GM12891 (cell line): ENCODE results near the gene EMILIN2.

Source experiments
- PAX5 ChIP-seq: IDR thresholded peaks from 2 replicates; pipeline ENCODE4 v1.6.1; 2011; ENCODE audit warnings: low read length, moderate library complexity, mild to moderate bottlenecking; ENCODE audit not compliant: insufficient read depth, severe bottlenecking
- POLR2A ChIP-seq: IDR thresholded peaks from 2 replicates; pipeline ENCODE4 v1.6.1; 2011; ENCODE audit warnings: low read depth, low read length, control low read depth
- POLR2AphosphoS5 ChIP-seq: IDR thresholded peaks from 2 replicates; pipeline ENCODE4 v1.6.1; 2011; ENCODE audit warnings: low read depth, low read length, control low read depth

DNA sequence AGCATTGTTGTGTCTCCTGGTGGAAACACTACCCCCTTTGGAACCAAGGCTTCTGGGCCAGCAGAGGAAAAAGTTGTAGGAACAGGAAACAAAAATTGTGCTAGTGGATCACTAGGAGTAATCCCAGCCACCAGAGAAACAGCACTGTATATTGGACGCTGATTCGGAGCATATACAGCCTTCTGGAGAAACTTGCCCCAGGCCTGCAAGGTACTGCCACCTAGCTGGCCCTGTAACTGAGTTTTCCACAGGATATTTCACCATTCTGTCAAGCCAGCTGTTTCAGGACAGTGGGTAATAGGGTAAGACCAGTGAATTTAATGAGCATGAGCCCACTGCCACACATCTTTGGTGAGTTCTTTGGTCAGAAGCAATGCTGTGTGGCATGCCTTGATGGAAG is 25.1 kb upstream of the EMILIN2 start:
- no peak for TF ChIP-seq POLR2A
- TF ChIP-seq POLR2AphosphoS5, result no peak
- no peak for TF ChIP-seq PAX5
